ENCODE results near the gene MCL1.
"Not testable (repeated sequence)": the region's sequence is repeated elsewhere in the genome, so short reads cannot be mapped to it uniquely, and the experiment has no call there.

DNA sequence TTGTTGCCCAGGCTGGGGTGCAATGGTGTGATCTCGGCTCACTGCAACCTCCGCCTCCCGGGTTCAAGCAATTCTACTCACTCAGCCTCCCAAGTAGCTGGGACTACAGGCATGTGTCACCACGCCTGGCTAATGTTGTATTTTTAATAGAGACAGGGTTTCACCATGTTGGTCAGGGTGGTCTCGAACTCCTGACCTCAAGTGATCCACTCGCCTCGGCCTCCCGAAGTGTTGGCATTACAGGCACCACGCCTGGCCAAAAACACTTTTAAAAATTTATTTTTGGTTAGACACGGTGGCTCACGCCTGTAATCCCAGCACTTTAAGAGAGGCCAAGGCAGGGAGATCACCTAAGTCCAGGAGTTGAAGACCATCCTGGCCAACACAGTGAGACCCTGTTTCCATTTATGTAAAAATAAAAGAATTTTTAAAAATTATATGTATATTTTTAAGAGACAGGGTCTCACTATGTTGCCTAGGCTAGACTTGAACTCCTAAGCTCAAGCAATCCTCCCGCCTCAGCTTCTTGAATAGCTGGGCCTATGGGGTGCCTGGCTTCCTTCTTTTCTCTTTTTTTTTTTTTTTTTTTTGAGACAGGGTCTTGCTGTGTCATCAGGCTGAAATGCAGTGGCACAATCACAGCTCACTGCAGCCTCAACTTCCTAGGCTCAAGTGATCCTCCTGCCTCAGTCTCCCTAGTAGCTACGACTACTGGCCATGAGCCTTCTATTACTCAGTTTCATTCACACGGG lies 14.0 kb downstream of the MCL1 start:
- TF ChIP-seq, protein P1, sequence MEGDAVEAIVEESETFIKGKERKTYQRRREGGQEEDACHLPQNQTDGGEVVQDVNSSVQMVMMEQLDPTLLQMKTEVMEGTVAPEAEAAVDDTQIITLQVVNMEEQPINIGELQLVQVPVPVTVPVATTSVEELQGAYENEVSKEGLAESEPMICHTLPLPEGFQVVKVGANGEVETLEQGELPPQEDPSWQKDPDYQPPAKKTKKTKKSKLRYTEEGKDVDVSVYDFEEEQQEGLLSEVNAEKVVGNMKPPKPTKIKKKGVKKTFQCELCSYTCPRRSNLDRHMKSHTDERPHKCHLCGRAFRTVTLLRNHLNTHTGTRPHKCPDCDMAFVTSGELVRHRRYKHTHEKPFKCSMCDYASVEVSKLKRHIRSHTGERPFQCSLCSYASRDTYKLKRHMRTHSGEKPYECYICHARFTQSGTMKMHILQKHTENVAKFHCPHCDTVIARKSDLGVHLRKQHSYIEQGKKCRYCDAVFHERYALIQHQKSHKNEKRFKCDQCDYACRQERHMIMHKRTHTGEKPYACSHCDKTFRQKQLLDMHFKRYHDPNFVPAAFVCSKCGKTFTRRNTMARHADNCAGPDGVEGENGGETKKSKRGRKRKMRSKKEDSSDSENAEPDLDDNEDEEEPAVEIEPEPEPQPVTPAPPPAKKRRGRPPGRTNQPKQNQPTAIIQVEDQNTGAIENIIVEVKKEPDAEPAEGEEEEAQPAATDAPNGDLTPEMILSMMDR (conservative IDR thresholded peaks at IDR 0.05; ENCODE audit: low read depth, low read length) = not testable (repeated sequence)
- TF ChIP-seq EZH2 (IDR thresholded peaks at IDR 0.05; ENCODE audit: borderline replicate concordance, low read depth, low read length, poor library complexity, severe bottlenecking) = not testable (repeated sequence)

All from A673 (cell line).